DOHH2 (cell line): ENCODE results near the gene FAM131C.

Source experiments
- EZH2phosphoT487 ChIP-seq: fragments of 200-600 bp; sonication (generic); IDR thresholded peaks from 2 replicates; pipeline ENCODE4 v1.6.1; 2017; ENCODE audit warnings: borderline replicate concordance, mild to moderate bottlenecking, antibody characterized with exemption, low read length, moderate library complexity, mixed read lengths
- TF ChIP-seq, protein P1 (sequence below): fragments of 200-600 bp; sonication (generic); IDR thresholded peaks from one replicate; pipeline ENCODE4 v1.5.1; 2014; ENCODE audit warnings: antibody characterized with exemption, mild to moderate bottlenecking, low read depth, low read length; ENCODE audit not compliant: poor library complexity, severe bottlenecking

- TF ChIP-seq, protein P1, sequence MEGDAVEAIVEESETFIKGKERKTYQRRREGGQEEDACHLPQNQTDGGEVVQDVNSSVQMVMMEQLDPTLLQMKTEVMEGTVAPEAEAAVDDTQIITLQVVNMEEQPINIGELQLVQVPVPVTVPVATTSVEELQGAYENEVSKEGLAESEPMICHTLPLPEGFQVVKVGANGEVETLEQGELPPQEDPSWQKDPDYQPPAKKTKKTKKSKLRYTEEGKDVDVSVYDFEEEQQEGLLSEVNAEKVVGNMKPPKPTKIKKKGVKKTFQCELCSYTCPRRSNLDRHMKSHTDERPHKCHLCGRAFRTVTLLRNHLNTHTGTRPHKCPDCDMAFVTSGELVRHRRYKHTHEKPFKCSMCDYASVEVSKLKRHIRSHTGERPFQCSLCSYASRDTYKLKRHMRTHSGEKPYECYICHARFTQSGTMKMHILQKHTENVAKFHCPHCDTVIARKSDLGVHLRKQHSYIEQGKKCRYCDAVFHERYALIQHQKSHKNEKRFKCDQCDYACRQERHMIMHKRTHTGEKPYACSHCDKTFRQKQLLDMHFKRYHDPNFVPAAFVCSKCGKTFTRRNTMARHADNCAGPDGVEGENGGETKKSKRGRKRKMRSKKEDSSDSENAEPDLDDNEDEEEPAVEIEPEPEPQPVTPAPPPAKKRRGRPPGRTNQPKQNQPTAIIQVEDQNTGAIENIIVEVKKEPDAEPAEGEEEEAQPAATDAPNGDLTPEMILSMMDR = no peak
- no peak for TF ChIP-seq EZH2phosphoT487
These were observed 60.7 kb downstream of the FAM131C start for GRCh38 chr1:16012590-16013219.
